Smooth muscle cell (in vitro differentiated cells): Measurements from ENCODE around the gene VSIG4. TPM values are rescaled to one million over a fixed set of nuclear protein-coding genes. Genes with fewer than 3 reads are reported as not detected.

Source experiments
- DNase-seq: peaks from one replicate; lab custom pipeline; 2025; ENCODE audit not compliant: unreplicated experiment; lab: John Stamatoyannopoulos, UW
- H2AFZ ChIP-seq: fragments of 200-600 bp; sonication (generic); 2 replicates; pipeline ENCODE4 v1.6.0; 2016; ENCODE audit warnings: antibody characterized with exemption, low read depth, mild to moderate bottlenecking
- H3F3A ChIP-seq: fragments of 200-600 bp; sonication (generic); 2 replicates; pipeline ENCODE4 v1.6.0; 2017; ENCODE audit warnings: antibody characterized with exemption, low read depth
- H3K27ac ChIP-seq: fragments of 200-600 bp; sonication (generic); 2 replicates; pipeline ENCODE4 v1.5.1; 2016; ENCODE audit warnings: low read depth, mild to moderate bottlenecking
- H3K27me3 ChIP-seq: fragments of 200-600 bp; sonication (generic); 2 replicates; pipeline ENCODE4 v1.6.1; 2016; ENCODE audit warnings: low read depth, mild to moderate bottlenecking
- H3K36me3 ChIP-seq: fragments of 200-600 bp; sonication (generic); 2 replicates; pipeline ENCODE4 v1.5.1; 2016; ENCODE audit warnings: low read depth
- H3K4me1 ChIP-seq: fragments of 200-600 bp; sonication (generic); 2 replicates; pipeline ENCODE4 v1.5.1; 2016; ENCODE audit warnings: low read depth
- H3K4me2 ChIP-seq: fragments of 200-600 bp; sonication (generic); 2 replicates; pipeline ENCODE4 v1.6.0; 2016; ENCODE audit warnings: mild to moderate bottlenecking
- H3K4me3 ChIP-seq: fragments of 200-600 bp; sonication (generic); 2 replicates; pipeline ENCODE4 v1.5.1; 2016; ENCODE audit warnings: mild to moderate bottlenecking
- H3K79me2 ChIP-seq: fragments of 200-600 bp; sonication (generic); 2 replicates; pipeline ENCODE4 v1.6.0; 2016; ENCODE audit warnings: low read depth, mild to moderate bottlenecking
- H3K9ac ChIP-seq: fragments of 200-600 bp; sonication (generic); 2 replicates; pipeline ENCODE4 v1.6.0; 2016; ENCODE audit warnings: low read depth
- H3K9me3 ChIP-seq: fragments of 200-600 bp; sonication (generic); replicated peaks from 2 replicates; pipeline ENCODE4 v1.5.1; 2016; ENCODE audit warnings: low read depth
- H4K20me1 ChIP-seq: fragments of 200-600 bp; sonication (generic); 2 replicates; pipeline ENCODE4 v1.6.0; 2016; ENCODE audit warnings: low read depth
- CTCF ChIP-seq: fragments of 200-600 bp; sonication (generic); IDR thresholded peaks from 2 replicates; pipeline ENCODE4 v1.5.1; 2017; ENCODE audit warnings: borderline replicate concordance, mild to moderate bottlenecking, antibody characterized with exemption; ENCODE audit not compliant: insufficient read depth, poor library complexity, severe bottlenecking
- WGBS: methylation state at CpG from one replicate; pipeline ENCODE4 v1.1.7; 2016; ENCODE audit warnings: low lambda C conversion rate; 5-methylcytosine and 5-hydroxymethylcytosine counted together
- polyA plus RNA-seq: library from polyadenylated mRNA; unstranded; fragments of >200 nt; fragmentation: Nextera tagmentation; extraction: Ambion mirVana; gene quantifications from 2 replicates; pipeline ENCODE4 v1.2.1, GENCODE V29; 2016
- total RNA-seq: library from RNA; depleted of rRNA; stranded (reverse); fragments of >200 nt; gene quantifications from 2 replicates; pipeline ENCODE4 v1.2.3, GENCODE V29; 2014

VSIG4 gene
- total and polyA plus RNA-seq, 2 experiments from 2014 or later = not detected

GRCh38 chrX:66045894-66046293 is 6.0 kb upstream of the VSIG4 start:
- no peaks in the 10 kb centered on the region for H3K36me3 ChIP-seq
- H3K4me1 ChIP-seq = no peaks in the 10 kb centered on the region
- no peaks in the 10 kb centered on the region for H3K9me3 ChIP-seq
- no peaks in the 10 kb centered on the region for H4K20me1 ChIP-seq
- no peak overlapping the region for H3K4me2 ChIP-seq
- H3F3A ChIP-seq = no peaks in the 10 kb centered on the region
- H2AFZ ChIP-seq = no peak overlapping the region
- H3K27ac ChIP-seq = no peak overlapping the region
- DNase-seq = no peak
- no peaks in the 10 kb centered on the region for H3K79me2 ChIP-seq
- no peak overlapping the region for H3K4me3 ChIP-seq
- no peak for TF ChIP-seq CTCF
- no peaks in the 10 kb centered on the region for H3K27me3 ChIP-seq
- H3K9ac ChIP-seq = no peak overlapping the region

- no peaks in the 10 kb centered on the region for H4K20me1 ChIP-seq
- no peak overlapping the region for H3K9ac ChIP-seq
- no peak for TF ChIP-seq CTCF
- WGBS = 69% methylated on average over 3 of the region's 3 CpGs
- no peaks in the 10 kb centered on the region for H3K79me2 ChIP-seq
- H3F3A ChIP-seq = no peaks in the 10 kb centered on the region
- H3K36me3 ChIP-seq = no peaks in the 10 kb centered on the region
- no peaks in the 10 kb centered on the region for H3K4me1 ChIP-seq
- no peak overlapping the region for H3K4me3 ChIP-seq
- no peaks in the 10 kb centered on the region for H3K27me3 ChIP-seq
- no peak overlapping the region for H3K27ac ChIP-seq
- DNase-seq = no peak
- no peak overlapping the region for H2AFZ ChIP-seq
- no peak overlapping the region for H3K4me2 ChIP-seq
- H3K9me3 ChIP-seq = no peaks in the 10 kb centered on the region
These were observed 3.7 kb upstream of the VSIG4 start for GRCh38 chrX:66043584-66043983.

GRCh38 chrX:66042307-66043077 is 2.6 kb upstream of the VSIG4 start:
- Histone ChIP-seq H3K9me3 (no peaks in the 10 kb centered on the region), H3K36me3 (no peaks in the 10 kb centered on the region), H2AFZ (no peak overlapping the region), H3F3A (no peaks in the 10 kb centered on the region), H3K79me2 (no peaks in the 10 kb centered on the region), H3K4me1 (no peaks in the 10 kb centered on the region), H3K4me2 (no peak overlapping the region), H3K9ac (no peak overlapping the region), H3K27ac (no peak overlapping the region), H3K27me3 (no peaks in the 10 kb centered on the region), H3K4me3 (no peak overlapping the region), H4K20me1 (no peaks in the 10 kb centered on the region)
- no peak for DNase-seq
- no peak for TF ChIP-seq CTCF
- WGBS = 56% methylated on average over 3 of the region's 3 CpGs

GRCh38 chrX:66038115-66038514 is 1.8 kb downstream of the VSIG4 start:
- Histone ChIP-seq H3K27me3 (no peaks in the 10 kb centered on the region), H3K9ac (no peak overlapping the region), H3K79me2 (no peaks in the 10 kb centered on the region)

More at GRCh38 chrX:66038115-66038514, 1.8 kb downstream of the VSIG4 start:
- Histone ChIP-seq H3K27ac (no peak overlapping the region), H3K36me3 (no peaks in the 10 kb centered on the region), H3F3A (no peaks in the 10 kb centered on the region), H2AFZ (no peak overlapping the region), H3K4me3 (no peak overlapping the region), H3K4me1 (no peaks in the 10 kb centered on the region), H3K4me2 (no peak overlapping the region), H4K20me1 (no peaks in the 10 kb centered on the region), H3K9me3 (no peaks in the 10 kb centered on the region)
- no peak for DNase-seq
- WGBS = 68% methylated on average over 1 of the region's 1 CpG
- no peak for TF ChIP-seq CTCF
